A549 treated with AZD9567 at 1 μM for 4 hours (cell line): Measurements from ENCODE around the gene PLD2. TPM values are rescaled to one million over a fixed set of nuclear protein-coding genes. Genes with fewer than 3 reads are reported as not detected.

Experiments used
- total RNA-seq: library from RNA; stranded (reverse); fragments of 200-300 nt; extraction: Qiagen RNA extraction; gene quantifications from 5 replicates; pipeline ENCODE4 v1.2.3, GENCODE V29; 2022; ENCODE audit not compliant: insufficient read depth

Gene PLD2, protein sequence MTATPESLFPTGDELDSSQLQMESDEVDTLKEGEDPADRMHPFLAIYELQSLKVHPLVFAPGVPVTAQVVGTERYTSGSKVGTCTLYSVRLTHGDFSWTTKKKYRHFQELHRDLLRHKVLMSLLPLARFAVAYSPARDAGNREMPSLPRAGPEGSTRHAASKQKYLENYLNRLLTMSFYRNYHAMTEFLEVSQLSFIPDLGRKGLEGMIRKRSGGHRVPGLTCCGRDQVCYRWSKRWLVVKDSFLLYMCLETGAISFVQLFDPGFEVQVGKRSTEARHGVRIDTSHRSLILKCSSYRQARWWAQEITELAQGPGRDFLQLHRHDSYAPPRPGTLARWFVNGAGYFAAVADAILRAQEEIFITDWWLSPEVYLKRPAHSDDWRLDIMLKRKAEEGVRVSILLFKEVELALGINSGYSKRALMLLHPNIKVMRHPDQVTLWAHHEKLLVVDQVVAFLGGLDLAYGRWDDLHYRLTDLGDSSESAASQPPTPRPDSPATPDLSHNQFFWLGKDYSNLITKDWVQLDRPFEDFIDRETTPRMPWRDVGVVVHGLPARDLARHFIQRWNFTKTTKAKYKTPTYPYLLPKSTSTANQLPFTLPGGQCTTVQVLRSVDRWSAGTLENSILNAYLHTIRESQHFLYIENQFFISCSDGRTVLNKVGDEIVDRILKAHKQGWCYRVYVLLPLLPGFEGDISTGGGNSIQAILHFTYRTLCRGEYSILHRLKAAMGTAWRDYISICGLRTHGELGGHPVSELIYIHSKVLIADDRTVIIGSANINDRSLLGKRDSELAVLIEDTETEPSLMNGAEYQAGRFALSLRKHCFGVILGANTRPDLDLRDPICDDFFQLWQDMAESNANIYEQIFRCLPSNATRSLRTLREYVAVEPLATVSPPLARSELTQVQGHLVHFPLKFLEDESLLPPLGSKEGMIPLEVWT
- total RNA-seq = 16.4 to 29.9 TPM (median 27.4 TPM) in 5 replicates

GRCh38 chr17:4806777-4807604 is at the start of gene PLD2:
Gene PLD2 (plus strand): TSS chr17:4807152. CDS start chr17:4807773, 621 bp downstream.

DNA sequence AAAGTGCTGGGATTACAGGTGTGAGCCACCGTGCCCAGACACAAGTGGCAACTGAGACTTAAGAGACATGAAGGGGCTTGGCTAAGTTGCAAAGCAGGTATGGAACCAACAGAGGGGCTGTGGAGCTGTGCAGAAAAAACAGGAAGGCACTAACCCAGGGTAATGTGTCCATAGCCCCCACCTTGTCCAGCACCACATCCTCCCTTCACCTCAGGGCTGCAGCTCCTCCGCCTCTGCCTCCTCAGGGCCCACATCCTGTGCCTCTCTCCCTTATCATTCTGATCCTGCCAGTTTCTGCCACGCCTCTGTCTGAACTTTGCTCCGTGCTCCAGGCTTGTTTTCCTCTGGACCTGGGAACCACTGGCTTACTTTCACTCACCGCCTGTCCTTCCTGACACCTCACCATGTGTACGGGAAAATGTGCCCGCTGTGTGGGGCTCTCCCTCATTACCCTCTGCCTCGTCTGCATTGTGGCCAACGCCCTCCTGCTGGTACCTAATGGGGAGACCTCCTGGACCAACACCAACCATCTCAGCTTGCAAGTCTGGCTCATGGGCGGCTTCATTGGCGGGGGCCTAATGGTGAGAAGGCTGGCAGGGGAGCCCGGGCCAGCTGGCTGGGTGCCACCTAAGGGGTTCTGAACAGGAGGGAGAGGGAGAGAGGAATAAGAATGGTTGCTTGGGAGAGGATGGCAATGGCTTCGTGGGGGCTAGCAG is 35.3 kb upstream of the PLD2 start, which contains the start of gene TM4SF5:
TM4SF5 (plus strand) TSS at position 368 of the 716 bp plus-strand sequence; CDS start at position 405, 37 bp downstream.

DNA sequence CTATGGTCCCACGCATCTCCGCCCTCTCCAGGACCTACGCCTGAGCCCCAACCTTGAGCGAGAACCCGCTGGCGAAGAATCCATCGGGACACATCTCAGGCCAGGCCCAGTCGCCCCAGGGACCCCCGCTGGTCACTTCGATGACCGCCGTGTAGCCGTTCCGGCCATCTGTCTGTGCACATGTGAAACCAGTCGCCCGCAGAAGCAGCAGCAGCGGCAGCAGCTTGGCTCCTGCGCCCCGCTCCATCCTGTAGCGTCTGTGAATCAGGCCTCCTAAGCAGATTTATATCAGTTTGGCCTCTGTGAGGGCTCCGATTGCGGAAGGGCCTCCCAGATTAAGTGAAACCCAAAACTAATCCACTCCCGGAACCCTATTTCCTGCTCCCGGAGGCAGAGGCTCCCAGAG is 20.8 kb upstream of the PLD2 start, which contains the start of gene VMO1:
VMO1 (minus strand) TSS at position 259 of the 406 bp plus-strand sequence; CDS start at position 247, 12 bp downstream.

GRCh38 chr17:4788807-4789700 is 17.9 kb upstream of the PLD2 start, which contains the start of gene GLTPD2:
Gene GLTPD2 (plus strand): TSS chr17:4788964. CDS start chr17:4789012, 48 bp downstream.

GRCh38 chr17:4802228-4802627 is 4.7 kb upstream of the PLD2 start, which contains the start of gene C17orf114:
Gene C17orf114 (minus strand): TSS chr17:4802328.

DNA sequence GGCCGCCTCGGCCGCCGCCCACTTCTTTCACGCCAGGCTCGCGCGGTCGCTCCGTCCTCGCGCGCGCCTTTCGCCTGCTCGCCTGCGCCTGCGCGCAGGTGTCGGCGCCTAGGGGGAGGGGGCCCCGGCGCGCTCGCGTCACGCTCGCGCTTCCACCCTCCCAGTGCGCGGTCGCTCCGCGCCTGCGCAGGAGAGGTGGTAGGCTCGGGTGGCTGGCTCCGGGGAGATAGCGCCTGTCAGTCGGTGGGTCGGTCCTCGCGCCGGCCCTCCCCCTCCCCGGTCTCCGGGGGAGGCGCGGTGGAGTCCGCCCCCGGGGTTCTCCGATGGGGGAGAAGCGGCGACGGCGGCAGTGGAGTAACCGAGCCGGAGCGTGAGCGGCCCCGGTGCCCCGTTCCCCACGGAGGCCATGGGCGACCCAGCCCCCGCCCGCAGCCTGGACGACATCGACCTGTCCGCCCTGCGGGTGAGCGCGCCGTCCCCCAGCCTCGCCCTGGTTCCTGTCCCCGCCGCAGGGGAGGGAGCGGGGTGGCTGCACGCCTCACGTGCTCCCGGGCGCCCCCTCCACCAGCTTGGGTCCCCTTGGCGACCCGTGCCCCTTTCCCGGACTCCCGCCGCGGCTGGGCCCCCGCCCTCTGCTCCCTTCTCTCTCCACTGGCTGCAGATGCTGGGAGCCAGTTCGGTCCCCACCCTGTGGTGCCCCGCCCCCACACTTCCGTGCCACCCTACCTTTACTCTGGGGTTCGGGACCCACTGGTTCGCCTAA is 26.4 kb downstream of the PLD2 start, which contains the start of gene MINK1:
MINK1 (plus strand) TSS at position 163 of the 763 bp plus-strand sequence; CDS start at position 407, 244 bp downstream.

Other genes starting within 250 kb of the PLD2 start
- gene GGT6, start 246.6 kb upstream of the PLD2 start, total RNA-seq = not detected in 5 replicates
- gene SMTNL2, start 222.6 kb upstream of the PLD2 start, total RNA-seq = 0.25 to 0.81 TPM (median 0.39 TPM) in 4 of 5 replicates, not detected in the other
- gene ALOX15, start 165.5 kb upstream of the PLD2 start, total RNA-seq = 0.08 to 0.19 TPM (median 0.13 TPM) in 4 of 5 replicates, not detected in the other
- 66.9 to 82.2 TPM (median 76.2 TPM) in 5 replicates for gene PELP1, start 103.0 kb upstream of the PLD2 start, total RNA-seq
- 37.0 to 64.2 TPM (median 54.1 TPM) in 5 replicates for gene ARRB2, start 96.5 kb upstream of the PLD2 start, total RNA-seq
- 41.9 to 56.7 TPM (median 44.4 TPM) in 5 replicates for gene MED11, start 75.7 kb upstream of the PLD2 start, total RNA-seq
- 0.38 to 0.73 TPM (median 0.53 TPM) in 4 of 5 replicates, not detected in the other for gene ZMYND15, start 67.3 kb upstream of the PLD2 start, total RNA-seq
- 10.4 to 19.0 TPM (median 15.7 TPM) in 5 replicates for gene CXCL16, start 67.2 kb upstream of the PLD2 start, total RNA-seq
- gene TM4SF5, start 35.3 kb upstream of the PLD2 start, total RNA-seq = 0.58 to 0.88 TPM (median 0.65 TPM) in 4 of 5 replicates, not detected in the other
- 0.85 to 1.4 TPM (median 0.92 TPM) in 4 of 5 replicates, not detected in the other for gene VMO1, start 20.8 kb upstream of the PLD2 start, total RNA-seq
- gene GLTPD2, start 18.2 kb upstream of the PLD2 start, total RNA-seq = 0.13 TPM in 1 of 5 replicates, not detected in the others
- gene PSMB6, start 11.0 kb upstream of the PLD2 start, total RNA-seq = 404 to 505 TPM (median 496 TPM) in 5 replicates
- gene MINK1, start 26.2 kb downstream of the PLD2 start, total RNA-seq = 43.4 to 60.9 TPM (median 59.8 TPM) in 5 replicates
- 0.33 to 0.38 TPM (median 0.34 TPM) in 4 of 5 replicates, not detected in the other for gene C17orf107, start 92.4 kb downstream of the PLD2 start, total RNA-seq
- gene CHRNE, start 95.9 kb downstream of the PLD2 start, total RNA-seq = 0.08 to 0.17 TPM (median 0.09 TPM) in 4 of 5 replicates, not detected in the other
- gene GP1BA, start 125.1 kb downstream of the PLD2 start, total RNA-seq = not detected in 5 replicates
- gene SLC25A11, start 132.9 kb downstream of the PLD2 start, total RNA-seq = 64.9 to 73.6 TPM (median 71.0 TPM) in 5 replicates
- gene RNF167, start 133.1 kb downstream of the PLD2 start, total RNA-seq = 92.1 to 135 TPM (median 115 TPM) in 5 replicates
- 1,940 to 2,758 TPM (median 2,664 TPM) in 5 replicates for gene PFN1, start 141.4 kb downstream of the PLD2 start, total RNA-seq
- gene ENO3, start 144.0 kb downstream of the PLD2 start, total RNA-seq = 28.4 to 52.6 TPM (median 44.9 TPM) in 5 replicates
- 61.2 to 77.6 TPM (median 74.1 TPM) in 5 replicates for gene SPAG7, start 160.7 kb downstream of the PLD2 start, total RNA-seq
- gene CAMTA2, start 180.5 kb downstream of the PLD2 start, total RNA-seq = 25.4 to 37.2 TPM (median 33.9 TPM) in 5 replicates
- gene INCA1, start 190.4 kb downstream of the PLD2 start, total RNA-seq = 1.5 to 2.0 TPM (median 1.8 TPM) in 4 of 5 replicates, not detected in the other
- gene KIF1C, start 190.8 kb downstream of the PLD2 start, total RNA-seq = 97.3 to 167 TPM (median 112 TPM) in 5 replicates
- gene SLC52A1, start 228.3 kb downstream of the PLD2 start, total RNA-seq = 0.55 to 0.80 TPM (median 0.69 TPM) in 4 of 5 replicates, not detected in the other